ENCODE results near the gene RAB25.

DNA sequence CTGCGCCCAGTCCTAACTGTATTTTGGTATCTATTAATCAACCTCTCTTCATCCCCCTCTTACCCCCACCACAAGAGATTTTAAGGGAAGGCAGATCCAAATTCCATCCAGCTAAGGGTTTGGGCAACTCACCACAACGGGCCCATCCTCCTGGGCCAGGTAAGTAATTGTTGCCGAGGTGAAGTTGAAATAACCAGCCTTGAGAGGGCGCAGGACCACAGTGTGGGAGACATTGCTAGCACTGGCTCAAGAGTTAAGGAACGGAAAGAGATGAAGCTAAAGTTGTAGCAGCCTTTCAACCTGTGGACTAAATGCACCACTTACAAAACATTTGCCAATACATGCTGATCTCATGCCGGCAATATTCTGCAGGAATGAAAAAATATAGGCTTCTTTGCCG, 46.1 kb upstream of the RAB25 start:
- TF ChIP-seq ZNF548 (tag by site-specific recombination; IDR thresholded peaks at IDR 0.05) = no peak
- TF ChIP-seq, protein P1, sequence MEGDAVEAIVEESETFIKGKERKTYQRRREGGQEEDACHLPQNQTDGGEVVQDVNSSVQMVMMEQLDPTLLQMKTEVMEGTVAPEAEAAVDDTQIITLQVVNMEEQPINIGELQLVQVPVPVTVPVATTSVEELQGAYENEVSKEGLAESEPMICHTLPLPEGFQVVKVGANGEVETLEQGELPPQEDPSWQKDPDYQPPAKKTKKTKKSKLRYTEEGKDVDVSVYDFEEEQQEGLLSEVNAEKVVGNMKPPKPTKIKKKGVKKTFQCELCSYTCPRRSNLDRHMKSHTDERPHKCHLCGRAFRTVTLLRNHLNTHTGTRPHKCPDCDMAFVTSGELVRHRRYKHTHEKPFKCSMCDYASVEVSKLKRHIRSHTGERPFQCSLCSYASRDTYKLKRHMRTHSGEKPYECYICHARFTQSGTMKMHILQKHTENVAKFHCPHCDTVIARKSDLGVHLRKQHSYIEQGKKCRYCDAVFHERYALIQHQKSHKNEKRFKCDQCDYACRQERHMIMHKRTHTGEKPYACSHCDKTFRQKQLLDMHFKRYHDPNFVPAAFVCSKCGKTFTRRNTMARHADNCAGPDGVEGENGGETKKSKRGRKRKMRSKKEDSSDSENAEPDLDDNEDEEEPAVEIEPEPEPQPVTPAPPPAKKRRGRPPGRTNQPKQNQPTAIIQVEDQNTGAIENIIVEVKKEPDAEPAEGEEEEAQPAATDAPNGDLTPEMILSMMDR (tag by site-specific recombination; IDR thresholded peaks at IDR 0.05) = no peak
- no peak for TF ChIP-seq ZFP3 (tag by site-specific recombination; IDR thresholded peaks at IDR 0.05; ENCODE audit: low read depth)
- TF ChIP-seq ZNF785 (tag by site-specific recombination; IDR thresholded peaks at IDR 0.05) = no peak
- TF ChIP-seq ZNF292 (tag by site-specific recombination; IDR thresholded peaks at IDR 0.05; ENCODE audit: borderline replicate concordance, low read depth) = no peak
- TF ChIP-seq ZNF560 (tag by site-specific recombination; IDR thresholded peaks at IDR 0.05; ENCODE audit: borderline replicate concordance) = no peak
- no peak for TF ChIP-seq ZNF24 (tag by site-specific recombination; IDR thresholded peaks at IDR 0.05)
- TF ChIP-seq KLF16 (tag by site-specific recombination; IDR thresholded peaks at IDR 0.05) = no peak
- no peak for TF ChIP-seq MYNN (tag by site-specific recombination; IDR thresholded peaks at IDR 0.05; ENCODE audit: borderline replicate concordance)
- TF ChIP-seq, protein P2, sequence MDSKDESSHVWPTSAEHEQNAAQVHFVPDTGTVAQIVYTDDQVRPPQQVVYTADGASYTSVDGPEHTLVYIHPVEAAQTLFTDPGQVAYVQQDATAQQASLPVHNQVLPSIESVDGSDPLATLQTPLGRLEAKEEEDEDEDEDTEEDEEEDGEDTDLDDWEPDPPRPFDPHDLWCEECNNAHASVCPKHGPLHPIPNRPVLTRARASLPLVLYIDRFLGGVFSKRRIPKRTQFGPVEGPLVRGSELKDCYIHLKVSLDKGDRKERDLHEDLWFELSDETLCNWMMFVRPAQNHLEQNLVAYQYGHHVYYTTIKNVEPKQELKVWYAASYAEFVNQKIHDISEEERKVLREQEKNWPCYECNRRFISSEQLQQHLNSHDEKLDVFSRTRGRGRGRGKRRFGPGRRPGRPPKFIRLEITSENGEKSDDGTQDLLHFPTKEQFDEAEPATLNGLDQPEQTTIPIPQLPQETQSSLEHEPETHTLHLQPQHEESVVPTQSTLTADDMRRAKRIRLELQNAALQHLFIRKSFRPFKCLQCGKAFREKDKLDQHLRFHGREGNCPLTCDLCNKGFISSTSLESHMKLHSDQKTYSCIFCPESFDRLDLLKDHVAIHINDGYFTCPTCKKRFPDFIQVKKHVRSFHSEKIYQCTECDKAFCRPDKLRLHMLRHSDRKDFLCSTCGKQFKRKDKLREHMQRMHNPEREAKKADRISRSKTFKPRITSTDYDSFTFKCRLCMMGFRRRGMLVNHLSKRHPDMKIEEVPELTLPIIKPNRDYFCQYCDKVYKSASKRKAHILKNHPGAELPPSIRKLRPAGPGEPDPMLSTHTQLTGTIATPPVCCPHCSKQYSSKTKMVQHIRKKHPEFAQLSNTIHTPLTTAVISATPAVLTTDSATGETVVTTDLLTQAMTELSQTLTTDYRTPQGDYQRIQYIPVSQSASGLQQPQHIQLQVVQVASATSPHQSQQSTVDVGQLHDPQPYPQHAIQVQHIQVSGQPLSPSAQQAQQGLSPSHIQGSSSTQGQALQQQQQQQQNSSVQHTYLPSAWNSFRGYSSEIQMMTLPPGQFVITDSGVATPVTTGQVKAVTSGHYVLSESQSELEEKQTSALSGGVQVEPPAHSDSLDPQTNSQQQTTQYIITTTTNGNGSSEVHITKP (tag by site-specific recombination; IDR thresholded peaks at IDR 0.05) = no peak
- TF ChIP-seq BCL11A (tag by site-specific recombination; IDR thresholded peaks at IDR 0.05; ENCODE audit: low read depth) = no peak

Data from HEK293 (cell line).